ENCODE data around the gene ELF5. TPM values are rescaled to one million over a fixed set of nuclear protein-coding genes. Genes with fewer than 3 reads are reported as not detected.

Gene ELF5
- total RNA-seq, 2 donors from 2014 or later, result not detected

- H3K36me3 ChIP-seq, result no peaks in the 10 kb centered on the region
- no peaks in the 10 kb centered on the region for H3K9me3 ChIP-seq
- DNase-seq (ENCODE audit: low spot score), result no peak
- no peaks in the 10 kb centered on the region for H3K27me3 ChIP-seq
- peaks cover 0 to under 1% of the 10 kb centered on the region in 2 donors for H3K4me1 ChIP-seq
- no peak overlapping the region for H3K27ac ChIP-seq
- H3K4me3 ChIP-seq, result no peak overlapping the region
- TF ChIP-seq, protein P1, sequence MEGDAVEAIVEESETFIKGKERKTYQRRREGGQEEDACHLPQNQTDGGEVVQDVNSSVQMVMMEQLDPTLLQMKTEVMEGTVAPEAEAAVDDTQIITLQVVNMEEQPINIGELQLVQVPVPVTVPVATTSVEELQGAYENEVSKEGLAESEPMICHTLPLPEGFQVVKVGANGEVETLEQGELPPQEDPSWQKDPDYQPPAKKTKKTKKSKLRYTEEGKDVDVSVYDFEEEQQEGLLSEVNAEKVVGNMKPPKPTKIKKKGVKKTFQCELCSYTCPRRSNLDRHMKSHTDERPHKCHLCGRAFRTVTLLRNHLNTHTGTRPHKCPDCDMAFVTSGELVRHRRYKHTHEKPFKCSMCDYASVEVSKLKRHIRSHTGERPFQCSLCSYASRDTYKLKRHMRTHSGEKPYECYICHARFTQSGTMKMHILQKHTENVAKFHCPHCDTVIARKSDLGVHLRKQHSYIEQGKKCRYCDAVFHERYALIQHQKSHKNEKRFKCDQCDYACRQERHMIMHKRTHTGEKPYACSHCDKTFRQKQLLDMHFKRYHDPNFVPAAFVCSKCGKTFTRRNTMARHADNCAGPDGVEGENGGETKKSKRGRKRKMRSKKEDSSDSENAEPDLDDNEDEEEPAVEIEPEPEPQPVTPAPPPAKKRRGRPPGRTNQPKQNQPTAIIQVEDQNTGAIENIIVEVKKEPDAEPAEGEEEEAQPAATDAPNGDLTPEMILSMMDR (IDR thresholded peaks at IDR 0.05), result no peak
Observed at GRCh38 chr11:34432822-34433221, 80.8 kb downstream of the ELF5 start.

DNA sequence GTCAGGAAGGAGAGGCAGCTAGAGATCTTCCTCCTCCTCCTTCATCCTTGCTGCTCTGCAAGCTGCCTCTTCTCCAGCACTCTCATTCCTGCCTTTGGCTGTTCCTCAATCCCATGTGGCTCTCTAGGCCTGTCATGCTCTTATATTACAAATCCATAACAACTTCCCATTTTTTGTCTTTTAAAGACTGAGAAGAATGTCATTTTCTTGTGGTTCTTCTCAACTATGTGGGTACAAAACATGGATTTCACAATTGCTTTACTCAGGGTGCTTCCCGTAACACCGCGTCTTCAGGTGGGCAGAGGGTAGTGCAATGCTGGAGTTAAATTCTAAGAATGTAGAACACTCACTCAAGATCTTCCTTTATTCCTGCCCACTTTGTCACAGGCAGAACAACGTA, 81.6 kb downstream of the ELF5 start:
- H3K27ac ChIP-seq, result no peak overlapping the region
- TF ChIP-seq, protein P1 (IDR thresholded peaks at IDR 0.05), result no peak
- DNase-seq (ENCODE audit: low spot score), result no peak
- no peaks in the 10 kb centered on the region for H3K9me3 ChIP-seq
- no peaks in the 10 kb centered on the region for H3K36me3 ChIP-seq
- H3K4me1 ChIP-seq, result no peaks in the 10 kb centered on the region
- H3K27me3 ChIP-seq, result no peaks in the 10 kb centered on the region
- H3K4me3 ChIP-seq, result no peak overlapping the region

Other genes starting within 250 kb of the ELF5 start
- gene ABTB2, start 155.8 kb downstream of the ELF5 start, total RNA-seq, result 10 to 100 TPM; 27.0 to 27.4 TPM
- 100 to 1,000 TPM in 1 of 2 donors, 10 to 100 TPM in 1; 83.8 to 108 TPM for gene CAT, start 74.9 kb downstream of the ELF5 start, total RNA-seq
- under 1 TPM in 1 of 2 donors, not detected in 1; 0.78 TPM for gene EHF, start 107.3 kb upstream of the ELF5 start, total RNA-seq